NCI-H2196 (cell line): ENCODE data around the gene THOC3.
"Not testable (repeated sequence)": the region's sequence is repeated elsewhere in the genome, so short reads cannot be mapped to it uniquely, and the experiment has no call there.

Experiments used
- DNase-seq: peaks from one replicate; lab custom pipeline; 2025; ENCODE audit not compliant: unreplicated experiment; lab: John Stamatoyannopoulos, UW

Gene THOC3

GRCh38 chr5:175943253-175943652 lies 24.9 kb downstream of the THOC3 start:
- not testable (repeated sequence) for DNase-seq

GRCh38 chr5:175940632-175941031 lies 27.5 kb downstream of the THOC3 start:
- not testable (repeated sequence) for DNase-seq

- DNase-seq = not testable (repeated sequence)
Observed at GRCh38 chr5:175938489-175938888, 29.6 kb downstream of the THOC3 start.

- DNase-seq = not testable (repeated sequence)
Observed at GRCh38 chr5:175928752-175929151, 39.4 kb downstream of the THOC3 start.

- not testable (repeated sequence) for DNase-seq
Observed at GRCh38 chr5:175925106-175925505, 43.0 kb downstream of the THOC3 start.

- DNase-seq = no peak
Observed at GRCh38 chr5:175922192-175922885, 45.8 kb downstream of the THOC3 start.

- DNase-seq = no peak
Observed at GRCh38 chr5:175921061-175921730, 46.9 kb downstream of the THOC3 start.

GRCh38 chr5:175920231-175920811 lies 47.8 kb downstream of the THOC3 start:
- DNase-seq = no peak

- not testable (repeated sequence) for DNase-seq
Observed at GRCh38 chr5:175915066-175916037, 52.8 kb downstream of the THOC3 start.

GRCh38 chr5:175913835-175914672 lies 54.1 kb downstream of the THOC3 start:
- DNase-seq = not testable (repeated sequence)

- DNase-seq = not testable (repeated sequence)
Observed at GRCh38 chr5:175910072-175910471, 58.0 kb downstream of the THOC3 start.
